HG03039 (cell line): Measurements from ENCODE around the gene GANC.
"Not testable (repeated sequence)": the region's sequence is repeated elsewhere in the genome, so short reads cannot be mapped to it uniquely, and the experiment has no call there.

Experiments used
- ATAC-seq: cut with Tn5 transposase; IDR thresholded peaks from one replicate; pipeline ENCODE4 v1.9.1; 2021; ENCODE audit warnings: mild to moderate bottlenecking, moderate library complexity; ENCODE audit not compliant: unreplicated experiment

GANC gene

DNA sequence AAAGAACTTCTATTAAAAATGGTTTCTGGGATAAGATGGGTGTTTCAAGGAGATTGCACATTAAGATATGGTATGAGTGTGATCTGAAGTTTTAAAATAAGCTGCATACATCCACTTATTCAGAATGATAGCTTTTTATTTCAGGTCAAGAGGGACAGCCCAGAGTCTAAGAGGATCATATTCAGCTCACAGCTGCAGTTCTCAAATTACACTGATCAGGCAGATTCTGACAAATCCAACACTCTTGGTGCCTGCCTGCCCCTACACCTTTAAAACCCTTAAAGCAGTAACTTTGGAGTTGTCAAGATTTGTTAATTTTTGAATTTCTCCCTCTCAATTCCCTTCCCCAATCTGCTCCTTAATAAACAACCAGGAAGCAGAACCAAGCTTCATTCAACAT lies 9.3 kb downstream of the GANC start:
- ATAC-seq: no peak

- ATAC-seq: no peak
These were observed 9.9 kb downstream of the GANC start for GRCh38 chr15:42282926-42283325.

GRCh38 chr15:42283671-42284070 lies 10.7 kb downstream of the GANC start:
- ATAC-seq: no peak

- no peak for ATAC-seq
These were observed 11.6 kb downstream of the GANC start for GRCh38 chr15:42284551-42284950.

- no peak for ATAC-seq
These were observed 12.0 kb downstream of the GANC start for GRCh38 chr15:42285034-42285433.

DNA sequence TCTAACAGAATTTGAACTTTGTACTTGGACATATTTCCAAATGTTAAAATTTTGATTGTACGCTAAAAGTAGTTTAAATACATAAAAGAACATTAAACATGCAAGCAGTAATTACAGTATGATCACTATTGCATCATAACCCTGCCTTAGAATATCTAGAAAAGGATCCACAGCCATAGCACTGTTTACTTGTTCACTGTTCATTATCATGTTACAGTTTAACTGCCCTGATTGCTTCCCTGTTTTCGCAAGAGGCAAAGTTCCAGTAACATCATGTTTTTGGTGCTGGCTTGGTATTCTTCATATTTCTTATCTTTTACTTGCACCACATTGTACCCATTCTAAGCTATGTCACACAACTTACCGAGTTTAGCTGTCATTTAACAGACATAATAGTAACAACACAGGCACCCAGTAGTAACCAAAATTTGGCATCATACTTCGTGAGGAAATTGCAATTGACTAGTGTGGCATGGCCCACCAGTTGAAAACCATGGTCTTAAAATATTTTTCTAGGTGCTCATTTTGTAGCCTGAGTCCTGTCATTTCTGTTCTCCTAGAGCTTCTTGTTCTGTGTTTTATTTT lies 13.5 kb downstream of the GANC start:
- no peak for ATAC-seq

GRCh38 chr15:42287931-42288330 lies 14.9 kb downstream of the GANC start:
- no peak for ATAC-seq

GRCh38 chr15:42289166-42289565 lies 16.2 kb downstream of the GANC start:
- ATAC-seq: no peak

- ATAC-seq: not testable (repeated sequence)
These were observed 28.0 kb downstream of the GANC start for GRCh38 chr15:42301004-42301403.

DNA sequence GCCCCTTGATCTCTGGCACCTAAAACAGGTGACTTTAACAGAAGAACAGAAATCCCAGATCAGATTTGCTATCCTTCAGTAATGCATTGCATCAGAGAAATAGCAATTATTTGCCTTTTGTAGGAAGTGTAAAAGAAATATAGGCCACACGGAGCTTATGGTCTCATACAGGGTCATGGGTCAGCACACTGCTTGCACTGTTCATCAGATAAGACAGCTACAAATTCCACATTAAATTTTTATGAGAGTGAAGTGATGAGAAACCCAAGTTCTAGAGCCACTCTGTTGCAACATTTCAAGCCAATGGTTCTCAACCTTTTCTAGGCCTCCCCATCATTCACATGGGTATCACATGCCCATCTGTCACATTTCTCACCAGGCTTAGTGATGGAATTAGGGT lies 33.7 kb downstream of the GANC start:
- no peak for ATAC-seq

DNA sequence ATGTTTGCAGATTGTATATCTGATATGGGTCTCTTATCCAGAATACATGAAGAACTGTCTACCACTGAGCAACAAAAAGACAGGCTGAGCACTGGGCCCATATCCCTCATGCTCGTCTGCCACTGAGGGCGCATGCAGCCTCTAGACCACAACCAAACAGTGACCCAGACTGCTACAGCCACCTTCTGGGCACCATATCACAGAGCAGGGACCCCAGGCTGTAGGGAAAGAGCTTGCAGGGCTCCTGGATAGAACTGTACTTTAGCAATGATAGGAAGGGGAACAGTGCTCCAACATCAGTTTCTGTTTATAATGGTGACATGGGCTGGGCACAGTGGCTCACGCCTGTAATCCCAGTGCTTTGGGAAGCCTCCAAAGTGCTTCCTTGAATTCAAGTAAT lies 40.5 kb downstream of the GANC start:
- no peak for ATAC-seq

GRCh38 chr15:42314818-42315217 lies 41.8 kb downstream of the GANC start:
- ATAC-seq: no peak

- no peak for ATAC-seq
These were observed 42.5 kb downstream of the GANC start for GRCh38 chr15:42315521-42315920.

DNA sequence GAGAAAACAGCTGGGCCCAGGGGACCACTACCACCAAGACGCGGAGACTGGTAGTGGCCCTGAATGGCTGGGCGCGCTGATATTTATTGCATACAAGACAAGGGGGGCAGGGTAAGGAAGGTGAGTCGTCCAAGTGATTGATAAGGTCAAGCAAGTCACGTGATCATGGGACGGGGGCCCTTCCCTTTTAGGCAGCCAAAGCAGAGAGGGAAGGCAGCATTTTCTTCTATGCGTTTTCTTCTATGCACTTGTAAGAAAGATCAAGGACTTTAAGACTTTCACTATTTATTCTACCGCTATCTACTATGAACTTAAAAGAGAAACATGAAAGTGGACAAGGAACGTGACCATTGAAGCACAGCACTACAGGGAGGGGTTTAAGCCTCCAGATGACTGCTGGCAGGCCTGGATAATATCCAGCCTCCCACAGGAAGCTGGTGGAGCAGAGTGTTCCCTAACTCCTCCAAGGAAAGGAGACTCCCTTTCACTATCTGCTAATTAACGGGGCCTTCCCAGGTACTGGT lies 43.3 kb downstream of the GANC start:
- ATAC-seq: not testable (repeated sequence)

- ATAC-seq: no peak
These were observed 46.2 kb downstream of the GANC start for GRCh38 chr15:42319206-42319605.

GRCh38 chr15:42324308-42324707 lies 51.3 kb downstream of the GANC start:
- ATAC-seq: no peak

GRCh38 chr15:42329161-42329560 lies 56.2 kb downstream of the GANC start:
- no peak for ATAC-seq

GRCh38 chr15:42329992-42330391 lies 57.0 kb downstream of the GANC start:
- ATAC-seq: no peak

DNA sequence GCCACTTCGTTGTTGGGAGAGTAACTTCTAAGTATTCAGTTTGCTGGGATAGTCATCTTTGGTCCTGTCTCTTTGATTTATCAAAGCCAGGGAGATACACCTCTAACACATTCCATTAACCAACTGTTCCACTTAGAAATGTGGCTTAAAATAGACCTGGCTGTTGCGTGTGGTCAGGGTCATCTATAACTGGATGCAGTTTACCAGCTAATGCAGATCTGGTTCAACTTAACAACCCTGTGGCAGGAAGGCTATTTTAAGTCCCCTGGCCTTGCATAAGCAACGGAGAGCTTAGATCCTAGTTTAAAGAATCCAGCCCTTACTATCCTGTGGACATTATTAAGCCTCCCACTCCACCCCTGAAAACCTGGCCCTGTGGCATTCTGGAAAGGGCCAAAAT lies 58.2 kb downstream of the GANC start:
- no peak for ATAC-seq

GRCh38 chr15:42332331-42332730 lies 59.3 kb downstream of the GANC start:
- no peak for ATAC-seq

DNA sequence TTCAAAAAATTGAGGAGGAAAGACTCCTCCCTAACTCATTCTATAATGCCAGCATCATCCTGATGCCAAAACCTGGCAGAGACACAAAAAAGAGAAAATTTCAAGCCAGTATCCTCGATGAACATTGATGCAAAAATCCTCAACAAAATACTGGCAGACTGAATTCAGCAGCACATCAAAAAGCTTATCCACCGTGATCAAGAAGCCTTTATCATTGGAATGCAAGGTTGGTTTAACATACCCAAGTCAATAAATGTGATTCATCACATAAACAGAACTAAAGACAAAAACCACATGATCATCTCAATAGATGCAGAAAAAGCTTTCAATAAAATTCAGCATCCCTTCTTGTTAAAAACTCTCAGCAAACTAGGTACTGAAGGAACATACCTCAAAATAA lies 62.1 kb downstream of the GANC start:
- no peak for ATAC-seq

GRCh38 chr15:42336650-42337049 lies 63.6 kb downstream of the GANC start:
- not testable (repeated sequence) for ATAC-seq

DNA sequence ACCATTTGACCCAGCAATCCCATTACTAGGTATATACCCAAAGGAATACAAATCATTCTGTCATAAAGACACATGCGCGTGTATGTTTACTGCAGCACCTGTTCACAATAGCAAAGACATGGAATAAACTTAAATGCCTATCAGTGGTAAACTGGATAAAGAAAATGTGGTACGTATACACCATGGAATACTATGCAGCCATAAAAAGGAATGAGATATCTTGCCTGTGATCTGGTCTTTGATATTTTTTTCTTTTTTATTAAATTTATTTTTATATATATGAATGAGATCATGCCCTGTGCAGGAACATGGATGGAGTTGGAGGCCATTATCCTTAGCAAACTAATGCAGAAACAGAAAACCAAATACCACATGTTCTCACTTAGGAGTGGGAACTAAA lies 64.1 kb downstream of the GANC start:
- not testable (repeated sequence) for ATAC-seq
